ENCODE measurements around the gene RRAD.
"Not testable (repeated sequence)": the region's sequence is repeated elsewhere in the genome, so short reads cannot be mapped to it uniquely, and the experiment has no call there.

Gene RRAD

DNA sequence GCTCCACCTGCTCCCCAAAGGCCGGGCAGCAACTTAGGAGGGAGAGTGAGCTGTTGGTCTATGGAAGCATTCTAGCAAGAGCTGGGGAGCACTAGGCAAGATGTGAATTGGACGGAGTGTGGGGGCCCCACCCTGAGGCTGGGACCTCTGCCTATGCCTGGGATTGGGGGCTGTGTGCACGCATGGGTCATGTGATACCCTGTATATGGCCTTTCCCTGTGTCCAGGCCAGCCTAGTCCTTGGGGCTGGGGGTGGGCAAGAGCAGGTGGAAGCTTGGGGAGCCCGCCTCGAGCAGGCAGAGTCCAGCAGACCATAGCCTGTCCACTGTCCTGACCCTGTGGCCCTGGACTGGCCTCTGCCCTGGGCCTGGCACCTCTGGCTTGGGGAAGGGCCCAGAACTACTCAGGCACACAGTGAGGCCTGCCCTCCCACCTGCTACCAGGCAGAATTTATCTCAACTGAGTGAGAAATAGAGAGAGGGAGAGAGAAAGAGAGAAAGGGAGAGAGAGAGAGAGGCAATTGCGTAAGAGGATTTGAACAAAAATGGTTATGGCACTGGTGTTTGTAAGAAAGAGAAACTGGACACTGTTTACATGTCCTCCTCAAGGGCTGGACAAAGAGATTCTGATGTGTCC, 25.9 kb downstream of the RRAD start:
- no peak for DNase-seq

DNA sequence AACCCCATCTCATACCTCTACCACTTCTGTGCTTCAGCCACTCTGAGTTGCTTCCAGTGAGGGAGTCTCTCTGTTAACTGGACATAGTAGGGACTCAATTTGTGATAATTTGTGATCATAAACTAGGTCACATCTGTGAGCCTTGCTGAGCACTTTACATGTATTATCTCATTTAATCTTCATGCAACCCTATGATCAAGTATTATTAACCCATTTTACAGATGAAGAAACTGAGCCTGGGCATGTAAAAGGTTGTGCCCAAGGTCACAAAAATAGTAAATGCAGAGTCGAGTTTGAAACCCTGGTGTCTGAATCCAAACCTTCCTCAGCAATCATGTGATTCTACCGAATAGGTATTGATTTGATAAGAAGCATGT, 26.4 kb downstream of the RRAD start:
- no peak for DNase-seq

DNA sequence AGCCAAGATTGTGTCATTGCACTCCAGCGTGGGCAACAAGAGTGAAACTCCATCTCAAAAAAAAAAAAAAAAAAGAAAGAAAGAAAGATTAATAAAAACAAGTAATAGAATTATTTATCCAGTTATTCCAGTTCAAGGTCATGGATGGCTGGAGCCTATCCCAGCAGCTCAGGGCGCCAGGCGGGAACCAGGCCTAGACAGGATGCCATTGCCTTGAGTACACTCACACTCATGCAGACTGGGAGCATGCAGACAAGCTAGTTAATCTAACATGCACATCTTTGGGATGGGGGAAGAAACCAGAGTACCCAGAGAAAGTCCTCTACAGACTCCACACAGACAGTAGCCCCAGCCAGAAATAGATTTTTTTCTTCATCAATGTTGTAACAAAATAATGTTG, 27.1 kb downstream of the RRAD start:
- DNase-seq = no peak

GRCh38 chr16:66896682-66897081, 28.7 kb downstream of the RRAD start:
- not testable (repeated sequence) for DNase-seq

- DNase-seq = no peak
Measured at GRCh38 chr16:66895999-66896398, 29.3 kb downstream of the RRAD start.

DNA sequence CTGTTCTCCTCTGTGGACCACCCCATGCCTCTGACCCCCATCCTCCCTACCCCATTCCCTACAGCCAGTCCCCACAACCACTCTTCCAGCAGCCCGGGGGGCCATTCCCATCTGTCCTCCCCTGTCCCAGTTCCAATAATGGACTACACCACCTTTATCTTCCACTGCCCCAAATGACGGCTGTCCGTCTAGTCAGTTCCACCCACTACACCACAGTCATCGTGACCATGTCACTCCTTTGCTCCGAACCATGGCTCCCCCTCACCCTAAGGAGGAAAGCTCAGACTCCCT, 29.7 kb downstream of the RRAD start:
- no peak for DNase-seq

DNA sequence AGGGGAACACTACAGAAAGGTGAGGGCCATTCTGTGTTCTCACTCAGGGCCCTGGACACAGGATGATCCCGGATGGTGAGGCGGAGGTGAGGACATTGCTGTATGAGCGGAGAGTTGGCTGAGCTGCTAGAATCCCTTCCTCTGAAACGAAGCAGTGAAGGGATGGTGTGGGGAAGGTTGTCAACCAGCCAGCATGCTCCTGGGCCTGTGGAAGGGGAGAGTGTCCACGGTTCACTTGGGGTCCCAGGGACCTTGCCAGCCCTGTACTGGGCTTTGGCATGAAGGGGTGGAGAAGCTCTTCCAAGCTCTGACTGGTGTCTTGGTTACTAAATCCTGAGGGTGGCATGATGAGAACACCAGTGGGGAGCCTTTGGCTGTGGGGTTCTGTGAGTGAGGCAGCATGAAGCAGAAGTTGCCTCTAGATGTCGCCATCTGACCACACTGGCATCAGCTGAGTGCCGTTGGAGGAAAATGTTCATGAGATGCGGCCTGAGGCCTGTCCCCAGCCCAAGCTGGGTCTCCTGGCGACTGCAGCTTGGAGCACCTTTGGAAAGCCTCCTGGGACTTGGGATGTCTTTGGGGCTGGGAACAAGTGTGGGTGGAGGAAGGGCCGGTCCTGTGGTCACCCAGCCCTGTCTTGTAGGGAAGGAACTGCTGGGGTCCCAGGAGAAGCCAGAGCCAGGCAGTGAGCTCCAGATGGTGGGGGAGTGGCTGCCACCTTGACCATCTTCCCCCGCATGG, 30.2 kb downstream of the RRAD start:
- DNase-seq = no peak

DNA sequence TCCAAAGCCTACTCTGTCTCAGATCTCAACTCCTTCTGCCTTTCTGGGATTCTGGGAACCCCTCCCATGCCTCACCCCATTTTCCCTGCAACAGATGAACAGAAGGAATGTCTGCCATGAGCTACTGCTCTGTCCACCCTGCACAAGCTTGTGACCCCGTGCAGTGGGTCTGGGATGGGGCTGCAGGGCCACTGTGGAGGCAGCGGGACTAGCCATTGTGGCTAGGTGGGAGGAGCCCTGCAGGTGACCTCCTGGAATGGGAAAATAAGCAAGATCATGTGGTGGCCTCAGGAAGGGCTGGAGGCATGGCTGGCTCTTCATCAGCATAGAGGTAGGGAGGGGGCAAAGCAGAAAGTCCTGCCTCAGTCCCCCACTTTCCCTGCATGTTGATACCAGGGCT, 31.3 kb downstream of the RRAD start:
- no peak for DNase-seq

GRCh38 chr16:66891797-66892196, 33.5 kb downstream of the RRAD start:
- no peak for DNase-seq

DNA sequence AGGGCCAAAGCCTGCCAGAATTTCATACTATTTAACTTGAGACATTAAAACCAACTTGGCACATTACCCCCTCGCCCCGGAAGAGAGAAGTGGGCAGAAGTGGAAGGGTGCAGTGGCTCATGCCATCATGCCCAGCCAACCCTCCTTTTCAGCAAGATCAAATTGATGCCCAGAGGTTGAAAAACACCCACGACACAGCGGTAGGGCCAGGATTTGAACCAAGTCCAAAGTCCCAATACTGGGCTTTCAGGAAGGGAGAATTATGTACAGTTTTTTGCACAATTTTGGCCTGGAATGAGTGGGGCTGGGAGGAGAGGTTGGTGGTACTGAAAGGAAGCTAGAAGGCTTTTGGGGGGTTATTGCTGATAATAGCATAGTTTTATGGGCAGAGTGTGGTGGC, 34.0 kb downstream of the RRAD start:
- DNase-seq = no peak

GRCh38 chr16:66890799-66891198, 34.5 kb downstream of the RRAD start:
- DNase-seq = no peak

DNA sequence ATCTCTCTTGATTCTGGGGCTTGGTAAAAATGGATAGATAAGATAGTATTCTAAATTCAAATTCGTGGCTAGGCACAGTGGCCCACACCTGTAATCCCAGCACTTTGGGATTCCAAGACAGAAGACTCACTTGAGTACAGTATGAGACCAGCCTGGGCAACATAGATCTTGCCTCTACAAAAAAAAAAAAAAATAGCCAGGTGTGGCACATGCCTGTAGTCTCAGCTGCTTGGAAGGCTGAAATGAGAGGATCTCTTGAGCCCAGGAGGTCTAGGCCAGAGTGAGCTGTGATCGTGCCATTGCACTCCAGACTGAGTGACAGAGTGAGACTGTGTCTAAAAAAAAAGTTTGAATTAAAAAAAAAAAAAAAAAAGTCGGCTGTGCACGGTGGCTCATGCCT, 35.7 kb downstream of the RRAD start:
- no peak for DNase-seq

DNA sequence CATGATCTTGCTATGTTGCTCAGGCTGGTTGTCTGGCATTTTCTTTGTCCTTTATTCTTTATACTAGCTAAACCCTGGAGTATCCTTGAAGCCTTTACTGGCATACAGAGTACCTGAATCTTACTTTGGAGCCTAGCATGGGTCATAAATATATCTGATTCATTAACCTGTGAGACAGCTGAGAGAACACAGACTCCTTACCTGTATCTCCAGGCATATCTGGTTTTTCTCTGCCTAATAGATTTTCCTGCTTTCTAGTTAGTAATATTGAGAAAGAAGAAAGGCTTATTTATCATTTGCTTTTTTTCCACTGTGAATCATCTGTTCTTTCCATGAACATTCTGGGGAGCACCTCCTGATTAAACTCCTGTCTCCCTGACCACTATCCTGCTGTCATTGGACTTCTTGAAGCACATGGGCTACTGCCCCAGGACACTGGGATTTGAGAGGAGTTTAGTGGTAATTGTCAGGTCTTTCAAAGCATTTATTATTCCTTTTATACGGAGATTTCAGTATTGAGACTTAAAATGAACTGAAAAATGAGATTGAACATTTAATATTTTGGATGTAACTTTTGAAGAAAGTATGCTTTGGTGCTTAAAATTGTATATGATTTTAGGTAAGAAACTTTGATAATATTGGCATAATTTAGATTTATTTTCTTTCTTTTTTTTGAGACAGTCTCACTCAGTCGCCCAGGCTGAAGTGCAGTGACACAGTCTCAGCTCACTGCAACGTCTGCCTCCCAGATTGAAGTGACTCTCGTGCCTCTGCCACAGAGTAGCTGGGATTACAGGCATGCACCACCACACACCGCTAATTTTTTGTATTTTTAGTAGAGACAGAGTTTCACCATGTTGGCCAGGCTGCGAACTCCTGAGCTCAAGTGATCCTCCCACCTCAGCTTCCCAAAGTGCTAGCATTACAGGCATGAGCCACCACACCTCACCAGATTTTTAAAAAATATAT, 36.4 kb downstream of the RRAD start:
- DNase-seq = no peak

DNA sequence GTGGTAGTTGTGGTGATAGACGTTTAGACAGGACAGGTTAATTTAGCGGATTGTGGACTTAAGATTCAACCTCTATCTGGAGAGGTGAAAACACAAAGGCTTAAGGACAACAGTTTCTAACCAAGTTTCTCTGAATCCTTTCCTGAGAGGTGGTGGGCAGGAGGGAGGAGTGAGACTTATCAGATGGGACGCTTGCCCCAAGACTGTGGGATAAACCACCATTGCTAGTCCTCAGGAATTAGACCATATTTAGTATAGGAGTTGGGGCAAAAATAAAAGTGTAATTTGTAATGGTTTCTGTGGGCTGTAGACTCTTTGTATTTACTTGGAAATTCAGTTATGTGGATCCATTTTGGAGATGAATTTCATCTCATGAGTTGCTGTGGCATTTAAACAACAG, 38.4 kb downstream of the RRAD start:
- DNase-seq = no peak

GRCh38 chr16:66886321-66886720, 39.0 kb downstream of the RRAD start:
- DNase-seq = no peak

- DNase-seq = no peak
Measured at GRCh38 chr16:66885491-66885890, 39.8 kb downstream of the RRAD start.

DNA sequence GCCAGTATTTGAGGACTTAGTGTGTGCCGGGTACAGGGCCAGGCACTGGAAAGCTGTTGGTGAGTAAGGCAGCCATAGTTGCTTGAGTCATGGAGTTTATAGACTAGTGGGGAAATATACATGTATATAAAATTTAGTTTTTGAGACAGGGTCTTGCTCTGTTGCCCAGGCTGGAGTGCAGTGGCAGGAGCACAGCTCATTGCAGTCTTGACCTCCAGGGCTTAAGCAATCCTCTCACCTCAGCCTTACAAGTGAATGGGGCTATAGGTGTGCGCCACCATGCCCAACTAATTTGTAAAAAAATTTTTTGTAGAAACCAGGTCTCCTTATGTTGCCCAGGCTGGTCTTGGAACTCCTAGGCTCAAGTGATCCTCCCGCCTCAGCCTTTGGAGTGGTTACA, 42.6 kb downstream of the RRAD start:
- no peak for DNase-seq

GRCh38 chr16:66881964-66882508, 43.3 kb downstream of the RRAD start:
- DNase-seq = no peak

DNA sequence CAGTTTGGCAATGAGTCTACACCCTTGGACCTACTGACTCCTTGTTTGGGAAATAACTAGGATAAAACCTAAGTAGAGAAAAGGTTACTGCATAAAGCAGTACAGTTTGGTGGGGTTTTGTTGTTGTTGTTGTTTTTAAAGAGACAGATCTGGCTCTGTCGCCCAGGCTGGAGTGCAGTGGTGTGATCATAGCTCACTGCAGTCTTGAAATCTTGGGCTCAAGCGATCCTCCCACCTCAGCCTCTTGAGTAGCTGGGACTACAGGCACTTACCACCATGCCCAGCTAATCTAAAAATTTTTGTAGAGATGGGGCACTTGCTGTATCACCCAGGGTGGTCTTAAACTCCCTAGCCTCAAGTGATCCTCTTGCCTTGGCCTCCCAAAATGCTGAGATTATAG, 43.8 kb downstream of the RRAD start:
- DNase-seq = no peak

DNA sequence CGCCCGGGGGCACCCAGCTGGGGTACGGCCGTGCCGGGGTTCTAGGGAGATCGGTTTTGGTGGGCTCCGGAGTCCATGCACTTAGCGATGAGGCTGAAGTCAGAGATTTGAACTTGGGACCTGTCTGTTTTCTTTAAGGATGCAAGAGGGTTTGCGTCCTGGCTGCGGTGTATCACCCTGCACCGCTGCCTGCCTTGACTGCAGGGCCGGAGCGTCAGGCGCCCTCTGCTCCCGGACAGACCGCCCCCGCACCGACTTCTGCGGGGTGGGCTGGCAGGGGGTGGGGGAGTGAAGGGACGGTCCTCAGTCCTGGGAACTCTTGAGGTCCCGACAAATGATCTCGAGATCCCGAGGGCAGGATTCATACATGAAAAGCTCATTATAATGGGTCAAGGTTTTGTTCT, 44.3 kb downstream of the RRAD start:
- DNase-seq = no peak

DNA sequence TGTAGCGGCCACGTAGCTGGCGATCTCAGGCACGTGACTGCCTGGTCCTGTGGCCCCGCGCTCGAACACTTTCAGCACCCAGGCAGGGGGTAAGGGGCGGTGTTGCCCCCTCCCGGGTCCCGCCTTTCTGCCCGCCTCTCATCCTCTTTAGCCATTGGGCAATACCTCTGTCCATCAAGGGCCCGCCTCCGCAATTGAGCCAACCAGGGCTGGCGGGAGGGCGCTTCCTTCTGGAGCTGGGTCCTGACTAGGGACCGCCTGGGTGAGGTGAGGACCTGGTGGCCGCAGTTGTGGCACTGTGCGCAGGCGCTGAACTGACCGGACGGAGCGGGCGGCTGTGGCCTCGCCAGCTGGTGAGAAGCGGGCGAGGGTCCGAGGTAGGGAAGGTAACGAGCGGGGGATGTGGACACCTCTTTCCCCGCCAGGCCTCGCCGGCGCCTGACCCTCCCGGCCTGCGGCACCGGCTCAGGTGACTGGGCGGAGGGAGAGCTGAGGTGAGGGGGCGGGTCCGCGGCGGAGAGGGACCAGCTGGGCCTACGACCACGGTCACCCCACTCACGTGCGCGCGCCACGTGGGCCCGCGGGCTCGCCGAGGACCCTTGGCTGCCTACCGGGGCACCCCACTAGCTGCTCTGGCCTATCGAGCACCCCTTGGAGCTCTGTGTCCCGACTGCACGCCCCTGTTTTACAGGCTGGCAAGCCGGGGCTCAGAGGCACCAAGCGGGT, 44.9 kb downstream of the RRAD start, which contains the start of gene PDP2:
TSS of gene PDP2 (plus strand) at position 228 of the 726 bp plus-strand sequence. CDS start 3,770 bp downstream, outside the sequence.
- peak; percentile 79 for DNase-seq

- DNase-seq = no peak
Measured at GRCh38 chr16:66878067-66878466, 47.3 kb downstream of the RRAD start.
